ENCODE data around the gene CYB561D2. TPM values are rescaled to one million over a fixed set of nuclear protein-coding genes. Genes with fewer than 3 reads are reported as not detected.
A peak's percentile ranks its signal among the peaks of the same experiment; 100 is the strongest.

CYB561D2 gene
- total RNA-seq, 4 donors from 2014 or later: 3.6 to 23.8 (median 11.3) TPM

DNA sequence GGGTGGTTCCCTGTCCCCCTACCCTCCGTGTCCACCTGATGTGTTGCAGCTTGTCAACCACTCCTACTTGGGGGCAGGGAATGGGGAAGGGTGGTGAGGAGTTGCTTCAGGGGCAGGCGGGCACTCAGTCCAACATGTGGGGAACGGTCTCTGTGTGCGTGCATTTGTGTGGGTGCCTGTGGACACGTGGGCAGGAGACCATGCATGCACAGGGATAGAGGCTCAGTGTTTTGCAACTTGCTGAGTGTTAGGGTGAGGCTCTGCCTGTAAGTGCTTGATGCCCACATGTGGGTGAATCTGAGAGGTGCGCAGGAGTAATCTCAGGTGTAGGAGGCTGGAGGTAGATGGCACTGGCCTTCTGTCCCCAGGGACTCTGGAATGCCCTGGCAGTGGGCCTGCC is 33.1 kb downstream of the CYB561D2 start:
- H3K27ac ChIP-seq: no peak overlapping the region
- TF ChIP-seq CTCF (IDR thresholded peaks at IDR 0.05) (no peak), POLR2A (IDR thresholded peaks at IDR 0.05) (no peak)
- no peak overlapping the region for H3K4me3 ChIP-seq
- no peaks in the 10 kb centered on the region for H3K36me3 ChIP-seq
- H3K4me1 ChIP-seq: no peaks in the 10 kb centered on the region
- no peak for DNase-seq
- no peaks in the 10 kb centered on the region for H3K27me3 ChIP-seq
- intact Hi-C loops (cut with DNase I; ENCODE audit: low total_unique reads): no loop called here
- H3K9me3 ChIP-seq: no peaks in the 10 kb centered on the region

DNA sequence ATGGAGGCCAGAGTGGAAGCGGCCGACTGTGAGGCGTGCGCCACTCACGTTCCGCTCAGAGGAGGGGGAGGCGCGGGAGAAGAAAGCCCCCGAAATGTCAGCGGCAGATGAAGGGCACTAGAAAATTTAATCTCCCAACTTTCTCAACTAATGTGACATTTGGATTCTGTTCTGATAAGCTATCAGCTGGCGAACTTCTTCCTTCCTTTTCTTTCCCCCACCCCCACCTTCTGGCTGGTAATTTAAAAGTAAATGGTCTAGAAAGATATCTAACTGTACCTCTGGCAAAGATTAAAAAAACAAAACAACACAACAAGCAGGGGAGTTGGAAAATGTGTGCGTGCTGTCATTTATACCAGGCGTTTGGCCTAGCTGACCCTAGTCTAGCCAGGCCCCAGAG is 35.1 kb downstream of the CYB561D2 start:
- DNase-seq: no peak
- Histone ChIP-seq H3K27ac (no peak overlapping the region), H3K36me3 (no peaks in the 10 kb centered on the region), H3K4me3 (no peak overlapping the region), H3K27me3 (no peaks in the 10 kb centered on the region), H3K4me1 (no peaks in the 10 kb centered on the region), H3K9me3 (no peaks in the 10 kb centered on the region)
- intact Hi-C loops (cut with DNase I; ENCODE audit: low total_unique reads): no loop called here
- no peak for TF ChIP-seq POLR2A (IDR thresholded peaks at IDR 0.05)
- no peak for TF ChIP-seq CTCF (IDR thresholded peaks at IDR 0.05)

DNA sequence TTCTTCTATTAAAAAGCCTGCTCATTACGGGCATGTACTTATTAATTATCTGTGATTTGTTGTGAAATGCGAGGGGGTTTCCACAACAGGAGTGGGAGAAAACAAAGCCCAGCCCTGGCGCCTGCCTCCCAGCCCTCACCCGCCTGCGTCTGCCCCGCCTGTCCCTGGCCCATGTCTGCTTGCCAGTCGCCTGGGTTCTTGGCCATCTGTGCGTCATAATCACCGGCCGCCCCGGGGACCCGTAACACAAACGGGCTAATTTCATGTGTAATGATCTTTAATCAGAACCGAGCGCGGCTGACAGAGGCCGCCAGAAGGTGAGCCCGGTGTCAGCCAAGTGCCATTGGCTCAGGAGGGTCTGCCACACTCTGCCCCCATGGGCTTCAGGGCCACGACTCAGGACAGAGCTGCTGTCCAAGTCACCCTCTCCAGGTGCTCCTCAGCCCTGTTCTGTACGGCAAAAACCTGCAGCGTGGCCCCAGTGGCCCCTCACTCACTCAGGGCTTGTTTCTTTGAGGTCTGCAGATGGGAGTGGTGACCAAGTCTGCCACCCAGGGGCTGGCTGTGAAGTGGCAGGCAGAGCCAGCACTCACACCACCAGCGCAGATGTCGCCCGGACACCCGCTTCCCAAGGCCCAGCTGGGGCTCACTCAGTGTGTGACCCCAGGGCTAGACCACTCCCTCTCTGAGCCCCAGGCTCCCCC is 37.5 kb downstream of the CYB561D2 start:
- no peak overlapping the region for H3K4me3 ChIP-seq

DNA sequence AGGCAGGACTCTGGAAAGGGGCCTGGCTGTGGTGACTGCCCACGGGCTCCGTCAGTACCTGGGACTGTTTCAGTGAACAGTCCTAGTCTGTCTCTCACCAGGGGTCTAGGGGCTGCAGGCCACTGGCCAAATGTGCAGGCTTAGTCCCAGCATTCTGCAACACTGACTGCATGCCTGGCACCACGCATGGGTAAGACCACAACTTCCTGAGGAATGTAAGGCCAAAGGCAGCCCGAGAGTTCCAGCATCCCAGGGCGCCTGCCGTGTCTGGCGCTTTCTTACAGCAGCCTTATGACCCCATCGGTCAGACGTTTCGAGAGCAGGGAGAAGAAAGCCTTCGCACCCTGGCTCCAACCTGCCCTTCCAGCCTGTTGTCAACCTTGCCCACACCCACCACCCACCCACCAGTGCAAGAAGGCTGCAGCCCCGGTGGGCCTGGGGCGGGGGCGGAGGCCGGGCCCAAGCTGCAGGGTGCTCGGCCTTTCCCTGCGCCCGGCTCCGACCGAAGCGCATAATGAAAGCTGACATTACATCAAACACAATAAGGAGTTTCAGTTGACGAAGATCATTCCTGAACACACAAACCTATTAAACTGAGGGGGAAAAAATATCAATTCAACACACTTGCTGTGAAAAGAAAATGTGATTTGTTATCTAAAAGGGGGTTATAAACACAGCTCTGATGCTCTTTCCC is 38.2 kb downstream of the CYB561D2 start:
- Histone ChIP-seq H3K4me1 (no peaks in the 10 kb centered on the region), H3K27me3 (no peaks in the 10 kb centered on the region), H3K36me3 (no peaks in the 10 kb centered on the region), H3K4me3 (no peak overlapping the region), H3K9me3 (no peaks in the 10 kb centered on the region), H3K27ac (no peak overlapping the region)
- no peak for DNase-seq
- TF ChIP-seq POLR2A (IDR thresholded peaks at IDR 0.05) (no peak), CTCF (IDR thresholded peaks at IDR 0.05) (no peak)
- intact Hi-C loops (cut with DNase I; ENCODE audit: low total_unique reads): no loop called here

More for the DNA sequence above, 37.5 kb downstream of the CYB561D2 start:
- H3K27me3 ChIP-seq: no peaks in the 10 kb centered on the region
- intact Hi-C loops (cut with DNase I; ENCODE audit: low total_unique reads): no loop called here
- H3K9me3 ChIP-seq: no peaks in the 10 kb centered on the region
- DNase-seq: no peak
- no peaks in the 10 kb centered on the region for H3K4me1 ChIP-seq
- peak in 1 of 4 experiments; percentile 13 for TF ChIP-seq CTCF (IDR thresholded peaks at IDR 0.05)
- TF ChIP-seq POLR2A (IDR thresholded peaks at IDR 0.05): no peak
- no peak overlapping the region for H3K27ac ChIP-seq
- no peaks in the 10 kb centered on the region for H3K36me3 ChIP-seq

DNA sequence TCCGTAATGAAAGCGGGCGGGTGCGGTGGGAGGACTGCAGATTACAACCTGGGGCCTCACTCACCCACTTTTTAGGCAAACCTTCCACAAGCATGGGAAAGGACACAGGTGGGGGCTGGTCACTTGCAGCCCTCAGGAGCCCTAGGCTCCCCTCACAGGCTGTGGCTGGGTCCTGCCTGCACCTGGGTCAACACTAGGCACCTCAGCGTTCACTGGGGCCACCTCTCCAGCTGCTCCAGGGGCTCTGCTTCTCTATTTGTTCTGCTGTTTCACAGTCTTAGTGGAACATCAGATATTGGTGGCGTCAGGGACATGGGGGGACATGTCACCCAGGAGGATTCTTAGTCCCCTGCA is 38.7 kb downstream of the CYB561D2 start:
- Histone ChIP-seq H3K36me3 (no peaks in the 10 kb centered on the region), H3K4me1 (no peaks in the 10 kb centered on the region), H3K27me3 (no peaks in the 10 kb centered on the region), H3K4me3 (no peak overlapping the region), H3K9me3 (no peaks in the 10 kb centered on the region), H3K27ac (no peak overlapping the region)
- intact Hi-C loops (cut with DNase I; ENCODE audit: low total_unique reads): no loop called here
- TF ChIP-seq CTCF (IDR thresholded peaks at IDR 0.05) (no peak), POLR2A (IDR thresholded peaks at IDR 0.05) (no peak)
- DNase-seq: no peak
